Activated T-cell treated with anti-CD3 and anti-CD28 coated beads for 48 hours (primary cell): Measurements from ENCODE around the gene TMC3.

ENCODE experiments used
- DNase-seq: peaks from one replicate; pipeline ENCODE4 v3.0.0-alpha.2; 2020; ENCODE audit warnings: low read depth

TMC3 gene

GRCh38 chr15:81297603-81298575 lies 76.1 kb downstream of the TMC3 start:
- DNase-seq, result no peak

- no peak for DNase-seq
Observed at GRCh38 chr15:81297147-81297572, 76.9 kb downstream of the TMC3 start.

GRCh38 chr15:81296673-81297072 lies 77.3 kb downstream of the TMC3 start:
- DNase-seq, result peak; percentile 57

GRCh38 chr15:81296186-81296585 lies 77.8 kb downstream of the TMC3 start:
- no peak for DNase-seq

- no peak for DNase-seq
Observed at GRCh38 chr15:81295486-81296121, 78.4 kb downstream of the TMC3 start.

GRCh38 chr15:81294516-81294880 lies 79.5 kb downstream of the TMC3 start:
- no peak for DNase-seq

GRCh38 chr15:81293728-81294515 lies 80.1 kb downstream of the TMC3 start:
- peak; percentile 61 for DNase-seq

- no peak for DNase-seq
Observed at GRCh38 chr15:81292523-81293001, 81.5 kb downstream of the TMC3 start.

- DNase-seq, result no peak
Observed at GRCh38 chr15:81291916-81292522, 82.0 kb downstream of the TMC3 start.

GRCh38 chr15:81289910-81290309 lies 84.1 kb downstream of the TMC3 start:
- DNase-seq, result no peak

GRCh38 chr15:81288616-81289015 lies 85.4 kb downstream of the TMC3 start:
- no peak for DNase-seq

GRCh38 chr15:81288040-81288439 lies 86.0 kb downstream of the TMC3 start:
- no peak for DNase-seq

- DNase-seq, result no peak
Observed at GRCh38 chr15:81286621-81287121, 87.3 kb downstream of the TMC3 start.

- no peak for DNase-seq
Observed at GRCh38 chr15:81285461-81285860, 88.6 kb downstream of the TMC3 start.

GRCh38 chr15:81284256-81285031 lies 89.6 kb downstream of the TMC3 start:
- no peak for DNase-seq

GRCh38 chr15:81282911-81283310 lies 91.1 kb downstream of the TMC3 start:
- DNase-seq, result no peak

GRCh38 chr15:81282606-81282895 lies 91.5 kb downstream of the TMC3 start:
- no peak for DNase-seq

- DNase-seq, result no peak
Observed at GRCh38 chr15:81281766-81282605, 92.0 kb downstream of the TMC3 start.

- no peak for DNase-seq
Observed at GRCh38 chr15:81281456-81281735, 92.6 kb downstream of the TMC3 start.
